H1 (cell line): Measurements from ENCODE around the gene GRP. TPM values are rescaled to one million over a fixed set of nuclear protein-coding genes. Genes with fewer than 3 reads are reported as not detected.
"Not testable (repeated sequence)": the region's sequence is repeated elsewhere in the genome, so short reads cannot be mapped to it uniquely, and the experiment has no call there.

Source experiments
- CTCF ChIA-PET: fragments of 300-600 bp; sonication (Branson Sonifier 250); formaldehyde crosslinking; loops from one replicate; lab custom pipeline; 2021; ENCODE audit not compliant: partially characterized antibody; lab: Charles Lee
- POLR2A ChIA-PET: fragments of 300-600 bp; sonication (Branson Sonifier 250); formaldehyde crosslinking; loops from one replicate; lab custom pipeline; 2021; ENCODE audit warnings: inconsistent platforms; ENCODE audit not compliant: partially characterized antibody; lab: Charles Lee
- DNase-seq, 2 experiments: peaks; one replicate each; pipeline versions ENCODE4 v3.0.0 to v3.0.0-alpha.2; 2010 to 2022; ENCODE audit warnings: low spot score in 2 of 2, low read depth in 1 of 2, mixed read lengths in 1 of 2
- FAIRE-seq: peaks from 2 replicates; lab custom pipeline; 2011; peaks lifted over from hg19 to GRCh38; lab: Jason Lieb, UNC
- H2AFZ ChIP-seq: 2 replicates; pipeline ENCODE4 v1.8.1; 2012; ENCODE audit warnings: low read length, inconsistent platforms
- H2AK5ac ChIP-seq: 2 replicates; pipeline ENCODE4 v1.6.1; 2013; ENCODE audit warnings: low read depth, low read length
- H2BK120ac ChIP-seq: replicated peaks from 2 replicates; pipeline ENCODE3; 2013; ENCODE audit warnings: low read depth, low read length, inconsistent platforms
- H2BK12ac ChIP-seq: 2 replicates; pipeline ENCODE4 v1.6.1; 2013; ENCODE audit warnings: low read depth, low read length
- H2BK15ac ChIP-seq: 2 replicates; pipeline ENCODE4 v1.6.1; 2013; ENCODE audit warnings: low read length
- H2BK20ac ChIP-seq: 2 replicates; pipeline ENCODE4 v1.6.1; 2013; ENCODE audit warnings: low read length
- H2BK5ac ChIP-seq: 2 replicates; pipeline ENCODE4 v1.6.1; 2013; ENCODE audit warnings: low read depth, low read length
- H3K14ac ChIP-seq: 2 replicates; pipeline ENCODE4 v1.6.1; 2013; ENCODE audit warnings: inconsistent platforms; ENCODE audit not compliant: insufficient read length
- H3K18ac ChIP-seq: 2 replicates; pipeline ENCODE4 v1.6.1; 2013; ENCODE audit warnings: low read length; ENCODE audit errors: extremely low read depth
- H3K23ac ChIP-seq: 2 replicates; pipeline ENCODE4 v1.6.1; 2013; ENCODE audit warnings: inconsistent platforms; ENCODE audit not compliant: insufficient read length
- H3K23me2 ChIP-seq: 2 replicates; pipeline ENCODE4 v1.6.1; 2013; ENCODE audit warnings: low read depth, low read length
- H3K27ac ChIP-seq: 2 replicates; pipeline ENCODE4 v1.6.1; 2011; ENCODE audit warnings: low read depth, low read length, inconsistent platforms
- H3K27me3 ChIP-seq, 4 experiments: replicated peaks in 1 of 4; 1 replicate in 1 of 4; 2 replicates in 3 of 4; pipeline versions ENCODE4 v1.6.1 to v1.8.1; 2011 to 2013; ENCODE audit warnings: low read length in 3 of 4, mild to moderate bottlenecking in 3 of 4, inconsistent platforms in 2 of 4, mixed read lengths in 2 of 4, moderate library complexity in 1 of 4; ENCODE audit not compliant: control insufficient read depth in 3 of 4, insufficient read depth in 3 of 4; ENCODE audit errors: extremely low read depth in 1 of 4
- H3K36me3 ChIP-seq, 4 experiments: 2 replicates each; pipeline versions ENCODE4 v1.6.1 to v1.8.1; 2011 to 2013; ENCODE audit warnings: mild to moderate bottlenecking in 4 of 4, low read length in 3 of 4, moderate library complexity in 2 of 4, control low read depth in 1 of 4, inconsistent platforms in 1 of 4; ENCODE audit not compliant: insufficient read depth in 4 of 4, control insufficient read depth in 2 of 4
- H3K4ac ChIP-seq: replicated peaks from 2 replicates; pipeline ENCODE3; 2013; ENCODE audit warnings: low read length, low read depth, mixed read lengths, inconsistent platforms; ENCODE audit not compliant: insufficient read length
- H3K4me1 ChIP-seq, 4 experiments: replicated peaks in 1 of 4; 1 replicate in 1 of 4; 2 replicates in 3 of 4; pipeline versions ENCODE4 v1.6.1 to v1.8.1; 2011 to 2013; ENCODE audit warnings: low read length in 3 of 4, inconsistent platforms in 2 of 4, mixed read lengths in 1 of 4; ENCODE audit not compliant: insufficient read depth in 4 of 4, control insufficient read depth in 3 of 4
- H3K4me2 ChIP-seq, 2 experiments: 2 replicates each; pipeline versions ENCODE4 v1.6.1 to v1.8.1; 2011 to 2013; ENCODE audit warnings: low read depth in 2 of 2, low read length in 2 of 2, control low read depth in 1 of 2, inconsistent platforms in 1 of 2, mild to moderate bottlenecking in 1 of 2; ENCODE audit not compliant: insufficient read depth in 1 of 2
- H3K4me3 ChIP-seq, 4 experiments: fragments of 200-600, 300-600 bp in 1 of 4; sonication (generic), shearing (Covaris generic), sonication (Bioruptor Twin) in 1 of 4; 2 replicates each; pipeline versions ENCODE4 v1.5.1 to v1.8.1; 2011 to 2016; ENCODE audit warnings: low read length in 4 of 4, low read depth in 3 of 4, control low read depth in 2 of 4, inconsistent platforms in 2 of 4, mild to moderate bottlenecking in 2 of 4, mixed read lengths in 1 of 4, moderate library complexity in 1 of 4; ENCODE audit not compliant: insufficient read depth in 2 of 4; ENCODE audit errors: extremely low read depth in 1 of 4
- H3K56ac ChIP-seq: replicated peaks from 2 replicates; pipeline ENCODE3; 2013; ENCODE audit warnings: low read depth, mild to moderate bottlenecking, mixed read lengths, low read length, inconsistent platforms; ENCODE audit not compliant: insufficient read length
- H3K79me1 ChIP-seq: 2 replicates; pipeline ENCODE4 v1.6.1; 2013; ENCODE audit warnings: low read depth, low read length, control low read depth
- H3K79me2 ChIP-seq, 2 experiments: 2 replicates each; pipeline versions ENCODE4 v1.6.1 to v1.8.1; 2012 to 2013; ENCODE audit warnings: low read length in 2 of 2, mild to moderate bottlenecking in 2 of 2, inconsistent platforms in 1 of 2; ENCODE audit not compliant: insufficient read depth in 2 of 2, control insufficient read depth in 1 of 2
- H3K9ac ChIP-seq, 4 experiments: replicated peaks in 1 of 4; 1 replicate in 1 of 4; 2 replicates in 3 of 4; pipeline versions ENCODE4 v1.6.1 to v1.8.1; 2011 to 2013; ENCODE audit warnings: low read depth in 3 of 4, low read length in 3 of 4, control low read depth in 2 of 4, mild to moderate bottlenecking in 2 of 4, moderate library complexity in 2 of 4, inconsistent platforms in 1 of 4; ENCODE audit errors: extremely low read depth in 1 of 4
- H3K9me3 ChIP-seq, 2 experiments: 2 replicates each; pipeline versions ENCODE4 v1.6.1 to v1.8.1; 2012 to 2013; ENCODE audit warnings: mild to moderate bottlenecking in 2 of 2, moderate library complexity in 2 of 2, control low read depth in 1 of 2, inconsistent platforms in 1 of 2, low read depth in 1 of 2, low read length in 1 of 2, mixed read lengths in 1 of 2; ENCODE audit not compliant: insufficient read depth in 2 of 2
- H4K20me1 ChIP-seq, 2 experiments: replicated peaks in 1 of 2; 2 replicates each; pipeline versions ENCODE3 to v1.8.1; 2011 to 2013; ENCODE audit warnings: inconsistent platforms in 2 of 2, low read length in 2 of 2, mild to moderate bottlenecking in 1 of 2; ENCODE audit not compliant: insufficient read depth in 2 of 2, control insufficient read depth in 1 of 2
- H4K5ac ChIP-seq: 2 replicates; pipeline ENCODE4 v1.6.1; 2013; ENCODE audit warnings: low read length, low read depth, mixed read lengths, inconsistent platforms; ENCODE audit not compliant: insufficient read length
- H4K8ac ChIP-seq: 2 replicates; pipeline ENCODE4 v1.8.0; 2013; ENCODE audit warnings: mild to moderate bottlenecking, moderate library complexity, low read length, inconsistent platforms; ENCODE audit not compliant: insufficient read depth; ENCODE audit errors: extremely low read depth
- H4K91ac ChIP-seq: replicated peaks from 2 replicates; pipeline ENCODE3; 2013; ENCODE audit warnings: low read length, mixed read lengths, inconsistent platforms; ENCODE audit not compliant: insufficient read length
- WGBS, 2 experiments: shearing (Covaris generic) in 1 of 2; methylation state at CpG; one replicate each; pipeline versions ENCODE4 v1.1.6 to v1.1.7; 2013 to 2015; ENCODE audit warnings: low lambda C conversion rate in 2 of 2, mixed read lengths in 2 of 2, inconsistent platforms in 1 of 2, low coverage in 1 of 2, missing lambda C conversion rate in 1 of 2; ENCODE audit not compliant: insufficient replicate concordance in 2 of 2, insufficient coverage in 1 of 2, insufficient read length in 1 of 2; ENCODE audit errors: extremely low coverage in 1 of 2, missing lambda C conversion rate in 1 of 2; 5-methylcytosine and 5-hydroxymethylcytosine counted together
- polyA plus RNA-seq, 7 experiments: library from polyadenylated mRNA; depleted of rRNA in 3 of 7; stranded (reverse) in 5 of 7; unstranded in 2 of 7; fragments of >200 nt in 5 of 7; fragments of 200-250 nt in 2 of 7; gene quantifications; 1 replicate in 5 of 7; 2 replicates in 1 of 7; 4 replicates in 1 of 7; pipeline versions ENCODE4 v1.2.1 to v1.2.3, GENCODE V29; 2011 to 2013; ENCODE audit warnings: missing spikeins in 2 of 7, mixed read lengths in 2 of 7
- total RNA-seq: library from RNA; stranded (reverse); fragmentation: NEBNext Ultra II Directional; extraction: Animal tissue kit (Norgen Biotek cat#: 25700); gene quantifications from 2 replicates; pipeline ENCODE4 v1.2.1, GENCODE V29; 2021

Gene GRP
- total and polyA plus RNA-seq, 2 of the 8 experiments (the other 6 are each of a cell fraction or from before 2014, with no cell fraction given), result not detected

DNA sequence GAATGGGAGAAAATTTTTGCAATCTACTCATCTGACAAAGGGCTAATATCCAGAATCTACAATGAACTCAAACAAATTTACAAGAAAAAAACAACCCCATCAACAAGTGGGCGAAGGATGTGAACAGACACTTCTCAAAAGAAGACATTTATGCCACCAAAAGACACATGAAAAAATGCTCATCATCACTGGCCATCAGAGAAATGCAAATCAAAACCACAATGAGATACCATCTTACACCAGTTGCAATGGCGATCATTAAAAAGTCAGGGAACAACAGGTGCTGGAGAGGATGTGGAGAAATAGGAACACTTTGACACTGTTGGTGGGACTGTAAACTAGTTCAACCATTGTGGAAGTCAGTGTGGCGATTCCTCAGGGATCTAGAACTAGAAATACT, 41.9 kb downstream of the GRP start:
- H2BK15ac ChIP-seq, H3K23me2 ChIP-seq, H3K56ac ChIP-seq, H4K91ac ChIP-seq, H2BK20ac ChIP-seq, H3K4me2 ChIP-seq, H3K79me2 ChIP-seq, H3K9me3 ChIP-seq, H2BK12ac ChIP-seq, H3K18ac ChIP-seq, H3K27ac ChIP-seq, CTCF ChIA-PET, FAIRE-seq, DNase-seq, H4K8ac ChIP-seq, H2BK5ac ChIP-seq, H4K5ac ChIP-seq, H2AK5ac ChIP-seq, H2AFZ ChIP-seq, H3K4ac ChIP-seq, H3K23ac ChIP-seq, H3K36me3 ChIP-seq, H2BK120ac ChIP-seq, H3K14ac ChIP-seq, H3K79me1 ChIP-seq, H3K4me3 ChIP-seq, POLR2A ChIA-PET, H3K9ac ChIP-seq: not testable (repeated sequence)
- WGBS, 2 experiments, result 86% methylated on average over 3 of the region's 3 CpGs; no CpG with 5 or more reads in 1 of the 2 experiments
- peaks cover 0 to 23% (median 12%) of the 10 kb centered on the region in 4 experiments; a peak in 6 of 7 replicates for H3K4me1 ChIP-seq
- H3K27me3 ChIP-seq, result peaks cover 35 to 46% (median 45%) of the 10 kb centered on the region in 4 experiments
- peaks cover 3 to 11% of the 10 kb centered on the region in 2 experiments for H4K20me1 ChIP-seq

DNA sequence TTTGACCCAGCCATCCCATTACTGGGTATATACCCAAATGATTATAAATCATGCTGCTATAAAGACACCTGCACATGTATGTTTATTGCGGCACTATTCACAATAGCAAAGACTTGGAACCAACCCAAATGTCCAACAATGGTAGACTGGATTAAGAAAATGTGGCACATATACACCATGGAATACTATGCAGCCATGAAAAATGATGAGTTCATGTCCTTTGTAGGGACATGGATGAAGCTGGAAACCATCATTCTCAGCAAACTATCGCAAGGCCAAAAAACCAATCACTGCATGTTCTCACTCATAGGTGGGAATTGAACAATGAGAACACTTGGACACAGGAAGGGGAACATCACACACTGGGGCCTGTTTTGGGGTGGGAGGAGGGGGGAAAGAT, 42.3 kb downstream of the GRP start:
- H3K9me3 ChIP-seq, FAIRE-seq, H3K4me2 ChIP-seq, H4K8ac ChIP-seq, H3K23ac ChIP-seq, H3K23me2 ChIP-seq, H2BK5ac ChIP-seq, H3K4me3 ChIP-seq, H4K91ac ChIP-seq, H3K79me1 ChIP-seq, H3K18ac ChIP-seq, H2BK20ac ChIP-seq, DNase-seq, H3K36me3 ChIP-seq, H3K14ac ChIP-seq, H3K9ac ChIP-seq, POLR2A ChIA-PET, H3K79me2 ChIP-seq, H2AK5ac ChIP-seq, H2AFZ ChIP-seq, H2BK12ac ChIP-seq, H3K27ac ChIP-seq, H2BK120ac ChIP-seq, H2BK15ac ChIP-seq, H4K5ac ChIP-seq, H3K4ac ChIP-seq, H3K56ac ChIP-seq: not testable (repeated sequence)
- H3K4me1 ChIP-seq, result peaks cover 0 to 23% (median 12%) of the 10 kb centered on the region in 4 experiments; a peak in 6 of 7 replicates
- CTCF ChIA-PET, result interaction anchor here (3.4 to 15.5 kb wide), 2 partner anchors 12 to 13 kb away, joined by 36 to 129 read pairs; partner anchors contain the start of gene RAX
- WGBS, 2 experiments, result 81% methylated on average over 2 of the region's 2 CpGs; no CpG with 5 or more reads in 1 of the 2 experiments
- peaks cover 3 to 14% of the 10 kb centered on the region in 2 experiments for H4K20me1 ChIP-seq
- peaks cover 39 to 50% (median 49%) of the 10 kb centered on the region in 4 experiments for H3K27me3 ChIP-seq
